Loucy (cell line): ENCODE results near the gene RCC2.
"Not testable (repeated sequence)": the region's sequence is repeated elsewhere in the genome, so short reads cannot be mapped to it uniquely, and the experiment has no call there.

Experiments
- H2AFZ ChIP-seq: fragments of 200-600 bp; sonication (generic); 2 replicates; pipeline ENCODE4 v1.6.0; 2016; ENCODE audit warnings: antibody characterized with exemption, mild to moderate bottlenecking, low read length, moderate library complexity
- H3F3A ChIP-seq: fragments of 200-600 bp; 2 replicates; pipeline ENCODE4 v1.6.0; 2016; ENCODE audit warnings: antibody characterized with exemption, low read depth, mild to moderate bottlenecking
- H3K27me3 ChIP-seq: fragments of 200-600 bp; sonication (generic); 2 replicates; pipeline ENCODE4 v1.6.1; 2014; ENCODE audit warnings: low read length, mild to moderate bottlenecking; ENCODE audit not compliant: insufficient read depth, poor library complexity, severe bottlenecking
- H3K36me3 ChIP-seq: fragments of 200-600 bp; sonication (generic); 2 replicates; pipeline ENCODE4 v1.6.1; 2016; ENCODE audit warnings: low read length; ENCODE audit not compliant: insufficient read depth
- H3K4me1 ChIP-seq: fragments of 200-600 bp; sonication (generic); 2 replicates; pipeline ENCODE4 v1.5.1; 2014; ENCODE audit warnings: low read length, mild to moderate bottlenecking; ENCODE audit not compliant: insufficient read depth, poor library complexity, severe bottlenecking
- H3K4me2 ChIP-seq: fragments of 200-600 bp; sonication (generic); 2 replicates; pipeline ENCODE4 v1.6.0; 2014; ENCODE audit warnings: antibody characterized with exemption, low read length, low read depth, mild to moderate bottlenecking; ENCODE audit not compliant: poor library complexity, severe bottlenecking
- H3K4me3 ChIP-seq: fragments of 200-600 bp; sonication (generic); 2 replicates; pipeline ENCODE4 v1.5.1; 2014; ENCODE audit warnings: low read length, mild to moderate bottlenecking, mixed read lengths; ENCODE audit not compliant: poor library complexity, severe bottlenecking
- H3K79me2 ChIP-seq: fragments of 200-600 bp; sonication (generic); 2 replicates; pipeline ENCODE4 v1.6.1; 2014; ENCODE audit warnings: low read length; ENCODE audit not compliant: insufficient read depth
- H3K9ac ChIP-seq: fragments of 200-600 bp; sonication (generic); 2 replicates; pipeline ENCODE4 v1.6.0; 2014; ENCODE audit warnings: mild to moderate bottlenecking, low read depth, low read length, moderate library complexity; ENCODE audit not compliant: poor library complexity, severe bottlenecking
- H3K9me2 ChIP-seq: fragments of 200-600 bp; sonication (generic); replicated peaks from 2 replicates; pipeline ENCODE4 v1.6.1; 2016; ENCODE audit warnings: low read depth, low read length, mixed read lengths
- H3K9me3 ChIP-seq: fragments of 200-600 bp; sonication (generic); 2 replicates; pipeline ENCODE4 v1.6.1; 2014; ENCODE audit warnings: mild to moderate bottlenecking, antibody characterized with exemption, low read length, low read depth; ENCODE audit not compliant: insufficient read depth
- H4K20me1 ChIP-seq: fragments of 200-600 bp; sonication (generic); 2 replicates; pipeline ENCODE4 v1.6.0; 2014; ENCODE audit warnings: antibody characterized with exemption, low read length, mild to moderate bottlenecking; ENCODE audit not compliant: insufficient read depth, poor library complexity, severe bottlenecking
- CTCF ChIP-seq: fragments of 200-600 bp; sonication (generic); conservative IDR thresholded peaks from 2 replicates; pipeline ENCODE4 v1.5.1; 2014; ENCODE audit warnings: mild to moderate bottlenecking, antibody characterized with exemption, low read length
- EZH2phosphoT487 ChIP-seq: fragments of 200-600 bp; IDR thresholded peaks from 2 replicates; pipeline ENCODE4 v1.6.1; 2018; ENCODE audit warnings: antibody characterized with exemption, mild to moderate bottlenecking, moderate library complexity, borderline replicate concordance

RCC2 gene

GRCh38 chr1:17406760-17407475, 32.6 kb downstream of the RCC2 start:
- not testable (repeated sequence) for H3K9ac ChIP-seq, H3F3A ChIP-seq, H3K9me2 ChIP-seq, H3K4me2 ChIP-seq, H3K79me2 ChIP-seq, H2AFZ ChIP-seq, H3K4me3 ChIP-seq, H3K27me3 ChIP-seq, H3K4me1 ChIP-seq, H3K9me3 ChIP-seq
- H3K36me3 ChIP-seq = peaks cover 54% of the 10 kb centered on the region; the same call in 1 of the 2 replicates
- peaks cover 25% of the 10 kb centered on the region for H4K20me1 ChIP-seq

DNA sequence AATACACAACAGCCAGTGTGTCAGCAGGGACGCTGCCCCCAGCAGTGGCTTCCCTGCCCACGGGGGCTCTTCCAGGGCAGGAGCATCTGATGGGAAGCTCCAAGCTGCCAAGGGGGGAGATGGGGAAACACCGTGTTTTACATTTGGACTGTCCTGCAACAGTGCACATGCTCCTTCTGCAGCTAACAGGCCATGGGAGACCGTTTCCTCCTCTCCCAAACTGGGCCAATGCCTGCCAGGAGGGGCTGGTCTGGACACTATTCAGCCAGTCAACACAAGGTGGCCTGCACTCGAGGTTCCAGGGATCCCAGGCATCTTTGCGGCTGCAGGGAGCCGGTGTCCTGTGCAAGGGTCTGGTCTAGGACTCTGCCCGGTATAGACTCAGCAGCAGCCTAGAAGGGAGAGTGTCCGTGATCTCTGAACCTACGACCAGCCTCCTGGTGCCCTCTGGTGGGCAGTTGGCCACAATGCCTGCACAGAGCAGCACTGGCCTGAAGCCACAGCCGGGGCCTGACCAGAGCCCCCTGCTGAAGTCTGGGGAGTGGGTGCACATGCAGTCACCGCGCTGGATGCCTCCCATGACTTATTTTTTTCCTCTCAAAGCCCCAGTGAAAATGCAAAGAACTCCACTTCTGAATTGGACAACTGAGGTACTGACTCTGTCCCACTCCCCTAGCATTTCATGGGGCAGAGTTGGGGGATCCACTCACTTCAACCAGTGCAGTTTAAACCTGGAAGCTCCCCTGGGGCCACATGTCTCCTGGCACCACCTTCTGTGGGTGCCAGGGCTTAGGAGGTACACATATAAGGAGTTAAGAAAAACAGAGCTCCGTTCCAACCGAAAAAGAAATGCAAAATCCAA, 33.3 kb downstream of the RCC2 start:
- H3K4me2 ChIP-seq = no peak overlapping the region
- no peak overlapping the region for H3K4me3 ChIP-seq
- H3K9me3 ChIP-seq = no peaks in the 10 kb centered on the region
- peaks cover 3% of the 10 kb centered on the region; the same call in 1 of the 2 replicates for H3K79me2 ChIP-seq
- peaks cover 46% of the 10 kb centered on the region; the same call in 1 of the 2 replicates for H3K36me3 ChIP-seq
- no peaks in the 10 kb centered on the region for H3K9me2 ChIP-seq
- H2AFZ ChIP-seq = no peak overlapping the region
- no peaks in the 10 kb centered on the region for H3F3A ChIP-seq
- TF ChIP-seq EZH2phosphoT487 = no peak
- TF ChIP-seq CTCF = peak; percentile 84
- peaks cover 20% of the 10 kb centered on the region for H4K20me1 ChIP-seq
- H3K4me1 ChIP-seq = no peaks in the 10 kb centered on the region
- H3K9ac ChIP-seq = no peak overlapping the region
- H3K27me3 ChIP-seq = no peaks in the 10 kb centered on the region

DNA sequence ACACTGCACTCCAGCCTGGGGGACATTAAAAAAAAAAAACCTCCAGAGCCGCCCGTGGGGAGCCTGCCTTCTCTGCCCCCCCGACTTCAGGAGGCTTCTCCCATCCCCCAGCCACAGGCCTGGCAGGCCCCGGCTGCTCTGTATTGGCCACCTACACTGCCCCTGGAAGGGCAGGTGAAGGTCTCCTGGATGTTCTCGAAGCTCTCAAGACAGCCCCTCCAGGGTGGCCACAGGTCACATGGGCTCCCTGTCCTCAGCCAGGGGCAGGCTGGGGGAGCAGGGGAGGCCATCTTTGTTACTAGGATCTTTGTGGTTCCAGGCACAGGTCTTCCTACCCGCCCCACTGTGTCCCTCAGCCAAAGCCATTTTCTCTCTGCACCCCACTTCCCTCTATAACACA, 34.7 kb downstream of the RCC2 start:
- peaks cover 11% of the 10 kb centered on the region for H4K20me1 ChIP-seq
- no peaks in the 10 kb centered on the region for H3F3A ChIP-seq
- H3K9ac ChIP-seq = no peak overlapping the region
- no peaks in the 10 kb centered on the region for H3K4me1 ChIP-seq
- TF ChIP-seq CTCF = no peak
- no peak for TF ChIP-seq EZH2phosphoT487
- H3K9me3 ChIP-seq = no peaks in the 10 kb centered on the region
- no peak overlapping the region for H3K4me2 ChIP-seq
- no peaks in the 10 kb centered on the region for H3K79me2 ChIP-seq
- H3K36me3 ChIP-seq = peaks cover 33% of the 10 kb centered on the region; the same call in 1 of the 2 replicates
- no peaks in the 10 kb centered on the region for H3K27me3 ChIP-seq
- no peaks in the 10 kb centered on the region for H3K9me2 ChIP-seq
- no peak overlapping the region for H2AFZ ChIP-seq
- H3K4me3 ChIP-seq = no peak overlapping the region
